Right ventricle myocardium superior (tissue), 1 donor: ENCODE results near the gene TUBB6. TPM values are rescaled to one million over a fixed set of nuclear protein-coding genes. Genes with fewer than 3 reads are reported as not detected.

ENCODE experiments used
- ATAC-seq: fragments of 200-7000 bp; cut with Tn5 transposase; one replicate; pipeline ENCODE4 v1.9.1; 2020; ENCODE audit warnings: mild to moderate bottlenecking; ENCODE audit not compliant: poor library complexity
- DNase-seq: peaks from one replicate; pipeline ENCODE4 v3.0.0-alpha.2; 2020
- intact Hi-C: fragments of 100-400 bp; cut with DNase I; formaldehyde crosslinking; loops from one replicate; pipeline ENCODE4 v1.11.2; 2022
- long read RNA-seq: library from polyadenylated mRNA; unstranded; transcript quantifications from one replicate; pipeline ENCODE4 v2.0.0, GENCODE V29; 2021
- total RNA-seq: library from RNA; stranded (reverse); fragmentation: NEBNext Ultra II Directional; extraction: Animal tissue kit (Norgen Biotek cat#: 25700); gene quantifications from one replicate; pipeline ENCODE4 v1.2.1, GENCODE V29; 2021
- donor health status: DM: no; HTN: yes; CAD: no; lungs with severe emphysema.

Gene TUBB6
- 94.6 TPM for total RNA-seq
- long read RNA-seq, transcript TUBB6-201 (4 exons, 2,064 nt), result major isoform, 228 of 322 reads
- long read RNA-seq, transcript TUBB6-202 (3 exons, 2,163 nt), result minor isoform, 38 of 322 reads
- long read RNA-seq, transcript TUBB6-213 (4 exons, 1,017 nt), result minor isoform, 7 of 322 reads
- long read RNA-seq, partial matches to known transcripts, result 37 of 322 reads
- long read RNA-seq, other reads (novel, unspliced or antisense), result 10 of 322 reads

DNA sequence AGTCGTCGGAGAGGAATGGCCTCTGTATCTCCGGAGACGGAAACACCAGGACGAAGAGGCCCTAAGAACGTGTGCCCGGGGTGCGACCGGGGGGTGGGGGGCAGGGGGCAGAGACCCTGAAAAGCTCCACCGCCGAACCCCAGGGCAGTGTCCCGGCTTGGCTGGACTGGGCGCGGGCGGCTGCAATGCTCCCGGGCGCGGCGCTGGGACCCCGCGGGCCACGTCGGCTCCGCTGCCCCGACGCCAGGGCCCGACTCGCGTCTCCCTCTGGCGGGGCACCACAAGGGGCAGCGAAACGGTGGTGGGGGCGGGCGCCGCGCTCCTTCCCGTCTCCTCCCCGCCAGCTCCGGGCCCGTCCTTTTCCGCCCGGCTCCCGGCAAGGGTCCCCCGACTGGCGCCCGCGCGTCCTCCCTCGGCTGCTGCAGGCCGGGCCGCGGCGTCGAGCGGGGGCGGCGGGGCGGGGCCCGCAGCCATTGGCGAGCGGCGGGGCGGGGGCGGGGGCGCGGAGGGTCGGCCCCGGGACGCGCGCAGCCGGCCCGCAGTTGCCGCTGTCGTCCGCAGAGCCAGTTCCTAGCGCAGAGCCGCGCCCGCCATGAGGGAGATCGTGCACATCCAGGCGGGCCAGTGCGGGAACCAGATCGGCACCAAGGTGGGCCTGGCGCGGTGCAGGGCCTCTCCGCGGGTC is at the start of gene TUBB6:
Gene TUBB6, plus strand, starts transcription at position 541 of the 685 bp plus-strand sequence. Its CDS starts 52 bp downstream, at position 593.
- peak; percentile 82 for ATAC-seq
- intact Hi-C loops, result no loop called here
- peak; percentile 86 for DNase-seq

- DNase-seq (no peak), ATAC-seq (no peak)
- intact Hi-C loops, result no loop called here
These were observed 49.0 kb upstream of the TUBB6 start for GRCh38 chr18:12258719-12259705.

DNA sequence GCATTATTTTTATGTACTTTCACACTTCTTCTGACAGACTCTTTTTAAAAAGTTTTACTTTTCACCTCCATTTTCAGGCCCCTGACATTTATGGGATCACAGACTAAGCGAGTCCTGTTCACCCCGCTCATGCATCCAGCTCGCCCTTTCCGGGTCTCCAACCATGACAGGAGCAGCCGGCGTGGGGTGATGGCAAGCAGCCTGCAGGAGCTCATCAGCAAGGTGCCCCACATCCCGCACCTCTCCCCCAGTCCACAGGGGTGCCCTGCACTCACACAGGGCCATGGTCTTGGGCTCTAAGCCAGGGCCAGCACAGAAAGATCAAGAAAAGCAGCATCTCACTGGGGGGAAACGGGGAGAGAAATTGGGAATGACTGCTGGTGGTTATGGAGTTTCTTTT is 45.3 kb upstream of the TUBB6 start:
- intact Hi-C loops, result no loop called here
- DNase-seq, result no peak
- ATAC-seq, result no peak

DNA sequence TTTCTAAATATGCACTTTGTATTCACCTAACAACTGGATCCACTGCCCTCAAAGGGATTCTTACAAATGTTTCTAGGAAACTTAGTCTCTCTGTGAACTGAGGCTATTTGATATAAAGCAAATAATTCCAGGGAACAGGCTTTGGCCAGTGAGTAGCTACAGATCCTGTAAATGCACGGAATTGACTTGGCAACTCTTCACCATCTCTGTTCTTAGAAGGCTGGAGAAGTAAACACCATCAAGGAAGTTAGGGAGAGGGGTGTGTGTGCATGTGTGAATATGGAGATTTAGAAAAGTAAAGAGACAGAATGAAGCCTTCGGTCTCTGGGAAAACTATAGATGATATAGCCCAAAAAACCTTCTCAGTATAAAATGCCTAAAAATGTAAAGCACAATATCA is 43.2 kb upstream of the TUBB6 start:
- no peak for ATAC-seq

DNA sequence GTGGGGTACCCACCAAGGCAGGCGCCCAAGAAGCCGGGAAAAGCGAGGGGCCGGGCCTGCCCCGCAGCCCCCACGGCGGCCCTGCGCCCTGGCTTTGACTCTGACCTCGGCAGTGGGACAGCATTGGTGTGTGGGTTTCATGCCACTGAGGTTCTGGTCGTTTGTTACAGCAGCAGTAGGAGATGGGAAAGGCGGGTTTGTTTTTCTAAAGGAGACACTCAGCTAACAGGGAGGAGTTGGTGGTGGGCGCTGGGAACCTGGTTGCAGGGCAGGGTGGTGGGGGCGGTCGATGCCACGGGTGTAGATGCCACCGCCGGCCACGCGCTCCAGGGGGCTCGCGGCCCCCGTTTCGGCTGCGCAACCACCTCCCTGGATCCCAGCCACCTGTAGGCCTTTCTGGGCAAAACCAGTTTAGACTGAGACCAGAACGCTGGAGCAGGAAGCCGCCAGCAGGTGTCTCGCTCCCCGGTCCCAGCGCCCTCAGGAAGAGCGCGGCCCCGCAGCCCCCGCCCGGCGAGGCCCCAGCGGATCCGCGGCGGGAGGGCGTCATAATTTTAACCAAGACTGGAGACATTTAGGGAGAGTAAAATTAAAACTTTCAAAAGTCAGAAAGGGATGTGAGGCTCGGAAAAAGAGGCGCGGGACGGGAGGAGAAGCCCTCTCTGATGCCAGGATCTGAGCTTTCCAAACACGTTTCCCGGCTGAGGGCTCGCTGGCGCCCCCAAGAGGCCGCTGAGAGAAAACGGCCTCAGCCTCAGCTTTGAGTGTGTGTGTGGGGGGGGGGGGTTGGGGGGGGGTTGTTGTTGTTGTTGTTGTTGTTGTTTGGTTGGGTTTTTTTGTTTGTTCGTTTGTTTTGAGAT is 36.4 kb upstream of the TUBB6 start:
- DNase-seq (peak; percentile 78), ATAC-seq (peak; percentile 92)
- intact Hi-C loops, result no loop called here

More for the DNA sequence above, 43.2 kb upstream of the TUBB6 start:
- DNase-seq, result no peak
- intact Hi-C loops, result no loop called here

- intact Hi-C loops, result no loop called here
- ATAC-seq (no peak), DNase-seq (no peak)
These were observed 33.2 kb upstream of the TUBB6 start for GRCh38 chr18:12274793-12275192.

DNA sequence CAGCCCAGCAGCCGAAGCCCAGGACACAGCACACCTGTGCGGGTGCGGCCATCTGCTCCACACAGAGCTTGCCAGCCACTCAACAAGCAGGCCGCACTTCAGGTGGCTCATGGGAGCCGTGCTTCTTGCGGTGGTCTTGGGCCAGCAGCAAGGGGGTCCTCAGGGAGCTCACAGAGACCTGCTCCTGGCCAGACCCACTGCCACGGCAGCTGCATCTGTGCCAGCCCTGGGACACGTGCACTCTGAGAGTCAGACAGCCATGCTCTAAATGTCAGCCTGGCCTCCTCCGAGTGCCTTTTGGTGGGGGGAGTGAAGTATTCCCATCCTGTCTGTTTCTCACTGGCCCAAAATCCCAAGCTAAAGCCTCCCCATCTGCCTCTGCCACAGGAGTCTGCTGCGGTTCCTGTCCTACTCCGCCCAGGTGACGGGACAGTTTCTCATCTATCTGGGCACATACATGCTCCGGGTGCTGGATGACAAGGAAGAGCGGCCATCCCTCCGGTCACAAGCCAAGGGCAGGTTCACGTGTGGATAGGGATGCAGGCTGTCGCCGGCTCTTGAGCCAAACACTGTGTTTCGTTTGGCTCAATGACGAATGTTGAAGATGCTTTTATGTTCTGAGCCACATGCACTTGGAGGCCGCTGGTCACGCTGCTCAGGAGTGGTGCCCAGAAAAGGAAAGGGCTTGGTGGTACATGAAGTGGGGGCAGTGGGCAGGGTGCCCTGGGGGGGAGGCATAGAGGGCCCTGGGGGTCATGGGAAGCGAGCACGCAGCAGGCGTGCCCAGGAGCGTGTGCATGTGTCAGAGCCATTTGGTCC is 31.1 kb upstream of the TUBB6 start:
- ATAC-seq, result no peak
- no peak for DNase-seq
- intact Hi-C loops, result no loop called here

GRCh38 chr18:12278215-12278671 is 29.8 kb upstream of the TUBB6 start:
- ATAC-seq (peak; percentile 14), DNase-seq (no peak)
- intact Hi-C loops, result no loop called here

DNA sequence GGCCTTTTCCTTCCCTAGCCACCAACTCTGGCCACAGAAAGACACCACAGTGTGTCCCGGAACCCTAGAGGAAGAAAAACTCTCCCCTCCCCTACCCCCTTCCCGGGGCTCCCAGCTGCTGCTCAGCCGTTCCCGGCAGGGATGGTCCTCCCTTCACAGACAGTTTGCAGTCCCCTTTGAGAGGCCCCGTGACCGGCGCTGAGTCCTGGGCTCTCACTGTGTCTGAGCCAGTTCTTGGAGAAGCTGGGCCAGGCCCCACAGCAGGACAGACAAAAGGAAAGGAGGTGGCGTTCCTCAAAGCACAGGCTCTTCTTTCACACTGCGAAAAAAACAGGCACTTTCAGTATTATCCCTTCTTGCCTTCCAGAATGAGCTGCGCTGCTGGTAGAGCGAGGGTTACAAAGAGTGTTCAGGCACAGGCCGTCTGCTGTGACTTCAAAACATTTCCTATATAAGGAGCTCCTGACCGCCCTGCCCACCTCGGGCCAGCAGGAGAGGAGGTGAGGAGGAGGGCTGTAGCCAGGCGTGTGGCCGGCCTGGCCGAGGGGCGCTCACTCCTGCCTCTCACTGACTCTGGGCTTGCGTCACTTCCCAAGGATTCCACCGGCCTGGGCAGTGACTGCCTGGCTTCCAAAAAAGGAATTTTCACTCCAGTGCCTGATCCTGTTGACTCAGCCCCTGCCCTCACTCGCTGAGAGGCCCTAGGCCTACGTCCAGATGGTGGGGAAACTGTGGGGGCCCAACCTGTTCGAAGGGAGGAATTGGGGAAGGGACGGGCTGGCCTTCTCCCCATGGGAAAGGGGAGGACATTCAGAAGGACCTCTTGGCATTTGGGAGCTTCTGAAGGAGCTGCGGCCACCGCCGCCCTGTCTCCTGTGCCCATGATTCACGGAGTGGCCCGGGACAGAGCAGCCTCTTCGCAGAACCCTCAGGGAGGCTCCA is 29.0 kb upstream of the TUBB6 start:
- ATAC-seq (peak; percentile 94), DNase-seq (peak; percentile 91)
- intact Hi-C loops, result no loop called here

DNA sequence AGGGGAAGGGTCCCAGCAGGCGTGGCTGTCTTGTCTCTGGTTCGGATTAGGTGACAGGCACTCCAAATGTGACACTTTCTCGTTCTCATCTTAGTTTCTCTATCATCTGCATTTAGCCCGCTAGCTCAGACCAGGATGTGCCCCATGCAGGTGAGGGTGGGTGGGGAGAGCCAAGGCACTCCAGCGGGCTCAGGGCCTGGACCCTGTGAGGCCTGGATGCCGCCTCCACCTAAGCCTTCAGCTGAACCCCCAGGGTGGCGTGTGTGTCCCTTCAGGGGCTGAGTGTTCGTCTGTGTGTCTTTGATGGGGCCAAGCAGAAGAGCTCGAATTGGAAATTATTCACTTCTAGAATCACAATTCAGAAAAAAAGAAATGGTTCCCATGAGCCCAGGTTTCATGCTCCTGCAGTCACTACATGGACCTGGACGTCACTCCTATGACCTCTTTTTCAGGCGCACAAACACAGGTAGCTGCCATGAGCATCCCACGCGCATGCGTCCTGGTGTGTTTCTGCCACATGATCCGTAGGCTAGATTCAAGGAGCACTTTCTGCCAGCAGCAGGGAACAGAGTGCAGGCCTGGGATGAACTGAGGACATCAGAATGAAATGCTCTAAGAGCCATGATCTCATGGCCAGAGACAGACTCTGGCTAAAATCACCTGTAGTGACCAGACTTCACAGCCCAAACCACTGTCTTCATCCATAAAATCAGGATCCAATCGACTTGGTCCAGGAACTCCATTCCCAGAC is 28.1 kb upstream of the TUBB6 start:
- ATAC-seq (peak; percentile 42), DNase-seq (peak; percentile 66)
- intact Hi-C loops, result loop anchor here (5.0 kb wide), 1 partner anchor 37 kb away; no protein-coding TSS in a partner anchor

DNA sequence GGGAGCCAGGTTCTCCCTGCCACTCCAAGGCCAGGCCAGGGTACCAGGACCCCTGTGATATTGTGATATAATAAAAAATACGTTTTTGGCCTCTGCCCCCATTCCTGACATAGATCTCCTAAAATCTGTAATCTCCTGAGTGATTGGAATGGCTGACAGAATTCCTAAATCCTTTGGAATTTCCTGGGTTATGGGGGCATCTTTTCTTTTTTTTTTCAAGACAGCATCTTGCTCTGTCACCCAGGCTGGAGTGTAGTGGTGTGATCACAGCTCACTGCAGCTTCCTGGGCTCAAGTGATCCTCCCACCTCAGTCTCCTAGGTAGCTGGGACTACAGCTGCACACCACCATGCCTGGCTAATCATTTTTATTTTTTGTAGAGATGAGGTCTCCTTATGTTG is 26.2 kb upstream of the TUBB6 start:
- ATAC-seq (no peak), DNase-seq (no peak)
- intact Hi-C loops, result loop anchor here (5.0 kb wide), 1 partner anchor 35 kb away; no protein-coding TSS in a partner anchor

DNA sequence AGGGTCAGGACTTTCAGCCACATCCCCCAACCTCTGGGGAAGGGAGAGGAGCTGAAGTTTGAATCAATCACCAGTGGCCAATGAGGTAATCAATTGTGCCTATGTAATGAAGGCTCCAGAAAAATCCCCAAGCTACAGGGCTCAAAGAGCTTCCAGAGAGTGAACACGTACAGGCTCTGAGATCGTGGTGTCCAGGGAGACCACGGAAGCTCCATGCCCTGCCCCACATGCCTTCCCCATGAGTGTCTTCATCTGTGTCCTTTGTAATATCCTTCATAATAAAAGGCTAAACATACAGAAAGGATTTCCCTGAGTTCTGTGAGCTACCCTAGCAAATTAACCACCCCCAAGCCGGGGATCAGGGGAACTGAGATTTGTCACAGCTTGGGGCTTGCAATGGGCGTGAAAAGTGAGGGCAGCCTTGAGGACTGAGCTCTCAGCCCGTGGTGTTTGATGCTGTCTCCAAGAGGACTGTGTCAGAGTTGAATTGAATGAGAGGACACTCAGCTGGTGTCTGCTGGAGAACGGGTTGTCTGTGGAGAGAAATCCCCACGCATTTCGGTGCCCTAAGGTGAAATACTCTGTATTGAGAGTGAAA is 25.5 kb upstream of the TUBB6 start:
- ATAC-seq (no peak), DNase-seq (no peak)
- intact Hi-C loops, result loop anchor here (5.0 kb wide), 1 partner anchor 35 kb away; no protein-coding TSS in a partner anchor

GRCh38 chr18:12283256-12283655 is 24.8 kb upstream of the TUBB6 start:
- DNase-seq, result no peak
- ATAC-seq, result no peak
- intact Hi-C loops, result loop anchor here (5.0 kb wide), 1 partner anchor 34 kb away; no protein-coding TSS in a partner anchor

GRCh38 chr18:12283666-12284065 is 24.4 kb upstream of the TUBB6 start:
- intact Hi-C loops, result loop anchor here (5.0 kb wide), 1 partner anchor 34 kb away; no protein-coding TSS in a partner anchor

DNA sequence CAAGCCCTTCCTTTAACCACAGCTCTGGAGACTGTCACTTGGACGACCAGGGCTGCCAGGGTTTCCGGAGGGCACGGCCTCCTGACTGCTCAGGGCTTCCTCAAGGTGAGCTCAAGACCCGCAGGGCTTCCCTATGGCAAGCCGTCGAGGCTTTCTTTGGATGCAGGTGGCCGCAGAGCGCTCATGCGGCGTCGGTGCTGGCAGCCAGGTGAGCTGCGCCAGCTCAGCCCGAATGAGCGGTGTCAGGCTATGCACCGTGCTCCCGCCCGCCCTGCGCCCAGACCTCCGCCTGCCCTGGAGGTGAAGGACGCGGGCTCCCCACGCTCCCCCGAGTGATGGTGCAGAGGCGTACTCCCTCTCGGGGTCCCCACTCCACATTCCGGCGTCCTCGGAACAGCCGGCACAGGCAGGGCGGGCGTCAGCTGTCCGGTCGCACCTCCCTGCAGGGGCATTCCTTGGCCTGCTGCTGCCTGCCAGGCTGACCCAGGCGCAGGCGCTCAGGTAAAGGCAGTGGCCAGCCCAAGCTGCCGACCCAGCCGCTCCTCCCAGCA is 20.8 kb upstream of the TUBB6 start:
- ATAC-seq (peak; percentile 40), DNase-seq (no peak)
- intact Hi-C loops, result no loop called here

More at GRCh38 chr18:12283666-12284065, 24.4 kb upstream of the TUBB6 start:
- no peak for ATAC-seq
- no peak for DNase-seq
